HepG2 (cell line): ENCODE results near the gene PLEKHH1. TPM values are rescaled to one million over a fixed set of nuclear protein-coding genes. Genes with fewer than 3 reads are reported as not detected.

Experiments
- ATAC-seq: fragments of 200-7000 bp; cut with Tn5 transposase; 3 replicates; pipeline ENCODE4 v1.9.1; 2020; ENCODE audit warnings: mild to moderate bottlenecking, moderate library complexity
- BruUV-seq: library from RNA; stranded (reverse); fragments of 400-500 nt; replicated peaks from 2 replicates; lab custom pipeline; 2021; lab: Mats Ljungman, UMichigan
- CTCF ChIA-PET: fragments of 300-600 bp; formaldehyde crosslinking; extraction: SDS; loops from one replicate; lab custom pipeline; 2021; ENCODE audit warnings: low total read pairs, inconsistent platforms, low intra/inter-chr PET ratio; lab: Yijun Ruan, JAX
- POLR2A ChIA-PET: fragments of 350-600 bp; sonication (Branson Sonifier 250); formaldehyde crosslinking; loops from one replicate; lab custom pipeline; 2020; ENCODE audit warnings: antibody characterized with exemption, inconsistent platforms; lab: Yijun Ruan, JAX
- DNase-seq: peaks from one replicate; pipeline ENCODE4 v3.0.0-alpha.2; 2015; ENCODE audit warnings: low spot score
- FAIRE-seq: peaks from 3 replicates; lab custom pipeline; 2011; peaks lifted over from hg19 to GRCh38; lab: Jason Lieb, UNC
- H2AFZ ChIP-seq: one replicate; pipeline ENCODE4 v1.6.1; 2011; ENCODE audit warnings: low read length, inconsistent platforms
- H3K27ac ChIP-seq: fragments of 300-600 bp; 3 replicates; pipeline ENCODE4 v1.8.0; 2011; ENCODE audit warnings: mixed run types, mild to moderate bottlenecking, mixed read lengths, low read length, inconsistent platforms; ENCODE audit not compliant: insufficient read depth; ENCODE audit errors: extremely low read length
- H3K27me3 ChIP-seq, 2 experiments: fragments of 200-600 bp in 1 of 2; 2 replicates in 1 of 2; 3 replicates in 1 of 2; pipeline versions ENCODE4 v1.6.0 to v1.8.0; 2011; ENCODE audit warnings: low read length in 2 of 2, mild to moderate bottlenecking in 2 of 2, moderate library complexity in 2 of 2, inconsistent platforms in 1 of 2; ENCODE audit not compliant: insufficient read depth in 2 of 2, control insufficient read depth in 1 of 2
- H3K36me3 ChIP-seq, 2 experiments: fragments of 200-600 bp in 1 of 2; replicated peaks in 1 of 2; 2 replicates in 1 of 2; 3 replicates in 1 of 2; pipeline versions ENCODE4 v1.5.1 to v1.8.0; 2011; ENCODE audit warnings: low read length in 2 of 2, inconsistent platforms in 1 of 2; ENCODE audit not compliant: insufficient read depth in 2 of 2, control insufficient read depth in 1 of 2
- H3K4me1 ChIP-seq: 2 replicates; pipeline ENCODE4 v1.5.1; 2012; ENCODE audit warnings: low read length, inconsistent platforms; ENCODE audit not compliant: insufficient read depth
- H3K4me2 ChIP-seq: 2 replicates; pipeline ENCODE4 v1.6.0; 2011; ENCODE audit warnings: low read depth, low read length, inconsistent platforms
- H3K4me3 ChIP-seq, 3 experiments: fragments of 200-600 bp in 1 of 3; sonication (generic), shearing (Covaris generic) in 1 of 3; replicated peaks in 1 of 3; 2 replicates each; pipeline ENCODE4 v1.5.1; 2011 to 2016; ENCODE audit warnings: low read length in 3 of 3, inconsistent platforms in 2 of 3, low read depth in 2 of 3, mild to moderate bottlenecking in 2 of 3, control low read depth in 1 of 3, mixed read lengths in 1 of 3; ENCODE audit not compliant: insufficient read depth in 1 of 3
- H3K79me2 ChIP-seq: one replicate; pipeline ENCODE4 v1.6.1; 2011; ENCODE audit warnings: low read length, inconsistent platforms; ENCODE audit not compliant: insufficient read depth
- H3K9ac ChIP-seq: 2 replicates; pipeline ENCODE4 v1.6.0; 2011; ENCODE audit warnings: mild to moderate bottlenecking, low read depth, low read length, inconsistent platforms; ENCODE audit not compliant: insufficient read depth
- H3K9me3 ChIP-seq: 2 replicates; pipeline ENCODE4 v1.5.1; 2012; ENCODE audit warnings: mild to moderate bottlenecking, low read length
- H4K20me1 ChIP-seq: 2 replicates; pipeline ENCODE4 v1.6.0; 2011; ENCODE audit warnings: inconsistent platforms, mild to moderate bottlenecking, low read length, moderate library complexity; ENCODE audit not compliant: insufficient read depth
- BCL6 ChIP-seq: IDR thresholded peaks from 2 replicates; pipeline ENCODE4 v1.6.1; 2016; ENCODE audit warnings: missing genetic modification reagents, missing compliant biosample characterization
- DZIP1 ChIP-seq: sonication (generic); formaldehyde crosslinking; IDR thresholded peaks from 2 replicates; pipeline ENCODE4 v1.5.0; 2020; ENCODE audit warnings: mild to moderate bottlenecking, missing genetic modification reagents
- IRF9 ChIP-seq: sonication (generic); formaldehyde crosslinking; IDR thresholded peaks from 2 replicates; pipeline ENCODE4 v1.8.0; 2022; ENCODE audit warnings: missing genetic modification reagents, mild to moderate bottlenecking, borderline replicate concordance
- SATB2 ChIP-seq: sonication (generic); formaldehyde crosslinking; IDR thresholded peaks from 2 replicates; pipeline ENCODE4 v1.5.0; 2020; ENCODE audit warnings: missing genetic modification reagents
- SIX4 ChIP-seq: sonication (generic); formaldehyde crosslinking; IDR thresholded peaks from 2 replicates; pipeline ENCODE4 v1.4.0; 2020; ENCODE audit warnings: missing genetic modification reagents
- WGBS: methylation state at CpG from one replicate; pipeline ENCODE4 v1.1.6; 2017; ENCODE audit warnings: low lambda C conversion rate; 5-methylcytosine and 5-hydroxymethylcytosine counted together
- in situ Hi-C: cut with HindIII; loops from 2 replicates; pipeline ENCODE4 v1.10.0; 2017; ENCODE audit warnings: low pct_unique_long_range_greater_than_20kb; ENCODE audit not compliant: extremely low pct_ligation_motif_present
- intact Hi-C: fragments of 100-400 bp; cut with micrococcal nuclease; formaldehyde crosslinking; loops from one replicate; pipeline ENCODE4 v1.10.0; 2022; ENCODE audit not compliant: unreplicated experiment
- polyA plus RNA-seq, 8 experiments: library from polyadenylated mRNA; depleted of rRNA in 3 of 8; stranded (reverse) in 7 of 8; unstranded in 1 of 8; fragments of >200 nt; fragmentation: Illumina TruSeq in 4 of 8; extraction: Trizol in 4 of 8; gene quantifications; 2 replicates each; pipeline versions ENCODE4 v1.2.1 to v1.2.3, GENCODE V29; 2011 to 2016; ENCODE audit warnings: low read depth in 4 of 8, missing spikeins in 1 of 8, mixed read lengths in 1 of 8; ENCODE audit not compliant: insufficient read depth in 1 of 8
- total RNA-seq, 5 experiments: library from RNA; depleted of rRNA; stranded (reverse); fragments of >200 nt; fragmentation: Illumina TruSeq; extraction: Trizol; gene quantifications; 2 replicates each; pipeline ENCODE4 v1.2.3, GENCODE V29; 2016; ENCODE audit warnings: low read depth in 1 of 5

PLEKHH1 gene
- total and polyA plus RNA-seq, 2 of the 13 experiments (the other 11 are each of a cell fraction or from before 2014, with no cell fraction given): 8.6 to 15.8 TPM

- Histone ChIP-seq H3K27me3 (no peaks in the 10 kb centered on the region), H3K9ac (no peak overlapping the region), H3K9me3 (no peaks in the 10 kb centered on the region), H3K4me3 (no peak overlapping the region), H3K4me1 (peaks cover under 1% of the 10 kb centered on the region; the same call in 1 of the 2 replicates), H4K20me1 (no peaks in the 10 kb centered on the region), H3K36me3 (peaks cover 1 to 16% of the 10 kb centered on the region in 2 experiments; a peak in 2 of 5 replicates), H3K4me2 (no peak overlapping the region), H3K79me2 (no peaks in the 10 kb centered on the region), H3K27ac (no peak overlapping the region), H2AFZ (no peak overlapping the region)
- no peak for FAIRE-seq
- in situ Hi-C loops (no loop called here), intact Hi-C loops (no loop called here)
- 98% methylated on average over 4 of the region's 5 CpGs for WGBS
- CTCF ChIA-PET: no interaction called here
- no peak for DNase-seq
- POLR2A ChIA-PET: no interaction called here
- BruUV-seq: no TSS peak
- TF ChIP-seq BCL6 (no peak), SIX4 (CRISPR knock-in tag) (no peak), SATB2 (CRISPR knock-in tag) (no peak), DZIP1 (no peak), IRF9 (CRISPR knock-in tag) (no peak)
- no peak for ATAC-seq
These were observed 29.7 kb downstream of the PLEKHH1 start for GRCh38 chr14:67562776-67563150.
